ENCODE results near the gene PSMB2. TPM values are rescaled to one million over a fixed set of nuclear protein-coding genes. Genes with fewer than 3 reads are reported as not detected.

PSMB2 gene
- polyA plus RNA-seq, 1 donor, result 59.1 TPM

DNA sequence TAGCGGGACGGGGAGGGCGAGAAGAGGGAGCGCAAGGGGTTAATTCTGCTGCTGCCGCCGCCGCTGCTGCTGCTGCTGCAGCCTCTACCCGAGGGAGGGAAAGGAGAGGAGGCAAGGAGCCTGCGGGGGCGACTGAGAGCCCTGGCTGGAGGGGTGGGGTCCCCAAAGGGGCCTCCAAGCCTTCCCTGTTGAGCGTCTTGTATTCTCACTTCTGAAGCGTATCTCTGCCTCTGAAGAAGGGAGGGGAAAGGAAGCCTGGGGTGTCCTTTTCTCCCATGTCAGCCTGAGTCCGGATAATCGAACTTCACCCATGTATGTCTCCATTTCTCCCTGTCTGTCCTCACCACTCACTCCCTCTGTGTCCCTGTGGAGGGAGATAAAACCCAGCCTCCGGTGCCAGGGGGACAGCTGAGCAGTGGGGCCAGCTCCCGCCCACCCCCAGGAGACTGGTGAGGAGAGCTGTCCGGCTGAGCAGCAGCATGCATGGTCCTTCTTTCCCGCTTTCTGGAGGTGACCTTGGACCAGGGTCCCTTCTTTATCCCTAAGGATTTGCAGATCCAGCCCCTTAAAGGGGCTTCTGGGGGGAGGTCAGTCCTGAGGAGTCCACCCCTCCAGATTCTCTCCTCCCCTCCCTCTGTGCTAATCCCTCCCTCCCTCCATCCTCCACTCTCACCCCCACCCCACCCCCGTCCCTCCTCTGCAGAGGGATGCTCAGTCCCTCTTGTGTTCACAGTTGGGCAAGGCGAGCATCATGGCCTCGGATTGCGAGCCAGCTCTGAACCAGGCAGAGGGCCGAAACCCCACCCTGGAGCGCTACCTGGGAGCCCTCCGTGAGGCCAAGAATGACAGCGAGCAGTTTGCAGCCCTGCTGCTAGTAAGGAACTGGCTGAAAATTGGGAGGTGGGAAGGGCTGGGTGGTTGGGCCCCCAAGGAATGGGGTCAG lies 82.7 kb downstream of the PSMB2 start:
- H3K27ac ChIP-seq (ENCODE audit: low read length), result peak overlapping the region; percentile 90
- no CpG with 5 or more reads among the region's 26 CpGs for WGBS (ENCODE audit: insufficient coverage, low lambda C conversion rate)
- no peak for DNase-seq

DNA sequence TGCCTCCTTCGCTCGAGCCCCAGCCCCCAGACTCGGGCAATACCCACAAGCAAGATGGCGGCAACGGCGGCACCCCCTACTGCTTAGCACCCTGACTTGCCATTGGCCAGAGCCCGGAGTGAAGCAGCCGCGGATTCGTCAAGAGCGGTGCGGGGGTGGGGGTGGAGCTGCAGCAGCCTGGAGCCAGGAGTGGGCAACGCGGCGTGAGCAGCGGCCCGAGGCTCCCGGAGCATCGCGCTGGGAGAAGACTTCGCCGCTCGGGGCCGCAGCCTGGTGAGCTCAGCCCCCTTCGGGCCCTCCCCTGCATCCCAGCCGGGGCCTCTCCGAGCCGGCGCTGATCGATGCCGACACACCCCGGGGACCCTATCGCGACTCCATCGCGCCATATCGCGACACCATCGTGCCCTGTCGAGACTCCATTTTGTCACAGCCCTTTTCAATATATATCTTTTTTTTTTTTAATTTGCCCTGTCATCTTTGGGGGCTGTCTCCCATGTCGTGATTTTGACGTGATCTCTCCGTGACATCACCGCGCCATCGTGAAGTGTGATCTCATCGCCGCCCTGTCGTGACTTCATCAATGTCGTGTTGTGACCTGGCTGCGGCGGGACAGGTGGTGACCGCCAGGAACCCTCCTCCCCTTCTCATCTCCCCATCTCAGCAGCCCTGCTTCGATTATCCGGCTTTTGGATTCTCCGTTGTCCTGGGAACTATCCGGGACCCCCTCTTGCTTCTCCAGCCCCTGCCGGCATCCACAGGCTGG lies 83.5 kb downstream of the PSMB2 start, which contains the start of gene NCDN:
TSS of gene NCDN (plus strand) at position 189 of the 763 bp plus-strand sequence. CDS start at position 581, 392 bp downstream.
- Histone ChIP-seq H3K27ac (ENCODE audit: low read length) (peak within 1 kb of the TSS; percentile 90), H3K36me3 (ENCODE audit: control insufficient read depth, insufficient read depth, low read length) (peaks cover 19% of the 10 kb centered on the region), H3K4me3 (ENCODE audit: low read length) (peak within 1 kb of the TSS; percentile 68), H3K27me3 (ENCODE audit: control insufficient read depth, insufficient read depth, low read length) (no peaks in the 10 kb centered on the region), H3K4me1 (ENCODE audit: control insufficient read depth, insufficient read depth, low read length) (peaks cover 18% of the 10 kb centered on the region), H3K9me3 (ENCODE audit: control insufficient read depth, low read depth, low read length) (peaks cover 2% of the 10 kb centered on the region)
- WGBS (ENCODE audit: insufficient coverage, low lambda C conversion rate), result no CpG with 5 or more reads among the region's 58 CpGs
- DNase-seq, result peak; percentile 95 to 99

More for the DNA sequence above, 82.7 kb downstream of the PSMB2 start:
- Histone ChIP-seq H3K4me1 (ENCODE audit: control insufficient read depth, insufficient read depth, low read length) (peaks cover 18% of the 10 kb centered on the region), H3K27me3 (ENCODE audit: control insufficient read depth, insufficient read depth, low read length) (no peaks in the 10 kb centered on the region), H3K36me3 (ENCODE audit: control insufficient read depth, insufficient read depth, low read length) (peaks cover 18% of the 10 kb centered on the region), H3K4me3 (ENCODE audit: low read length) (peak overlapping the region; percentile 68), H3K9me3 (ENCODE audit: control insufficient read depth, low read depth, low read length) (peaks cover 2% of the 10 kb centered on the region)

DNA sequence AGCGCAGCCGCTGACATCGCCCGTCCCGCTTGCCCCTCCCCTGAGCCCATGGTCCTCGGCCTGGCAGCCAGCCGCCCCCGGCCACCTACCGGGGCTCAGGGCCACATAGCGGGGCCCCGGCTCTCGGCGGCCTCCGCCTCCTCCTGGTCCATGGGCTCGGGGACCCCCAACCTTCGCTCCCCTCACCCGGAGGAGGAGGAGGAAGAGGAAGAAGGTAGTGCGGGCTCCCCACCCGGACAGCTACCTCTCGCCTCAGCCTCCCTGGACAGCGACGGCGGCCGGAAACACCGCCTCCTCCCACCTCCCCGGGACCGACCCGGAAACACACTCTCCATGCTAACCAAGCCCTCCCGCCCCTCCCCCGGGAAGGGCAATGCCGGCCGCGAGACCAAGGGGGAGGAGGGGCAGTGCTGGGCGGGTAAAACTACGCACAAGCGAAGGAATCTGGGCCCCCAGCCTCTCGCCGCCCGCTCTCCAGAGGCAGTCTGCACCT lies 84.2 kb downstream of the PSMB2 start, which contains the start of gene KIAA0319L:
TSS of gene KIAA0319L (minus strand) at position 286 of the 493 bp plus-strand sequence. CDS start 2,912 bp downstream, outside the sequence.
- WGBS (ENCODE audit: insufficient coverage, low lambda C conversion rate), result no CpG with 5 or more reads among the region's 39 CpGs
- peak within 1 kb of the TSS; percentile 68 for H3K4me3 ChIP-seq (ENCODE audit: low read length)
- H3K4me1 ChIP-seq (ENCODE audit: control insufficient read depth, insufficient read depth, low read length), result peaks cover 18% of the 10 kb centered on the region

GRCh38 chr1:35556484-35557117 lies 84.7 kb downstream of the PSMB2 start:
- Histone ChIP-seq H3K27ac (ENCODE audit: low read length) (peak overlapping the region; percentile 90), H3K4me1 (ENCODE audit: control insufficient read depth, insufficient read depth, low read length) (peaks cover 18% of the 10 kb centered on the region), H3K27me3 (ENCODE audit: control insufficient read depth, insufficient read depth, low read length) (no peaks in the 10 kb centered on the region), H3K4me3 (ENCODE audit: low read length) (peak overlapping the region; percentile 68), H3K9me3 (ENCODE audit: control insufficient read depth, low read depth, low read length) (peaks cover 2% of the 10 kb centered on the region), H3K36me3 (ENCODE audit: control insufficient read depth, insufficient read depth, low read length) (peaks cover 24% of the 10 kb centered on the region)
- no peak for DNase-seq
- WGBS (ENCODE audit: insufficient coverage, low lambda C conversion rate), result 0% methylated on average over 1 of the region's 17 CpGs

More for the DNA sequence above, 84.2 kb downstream of the PSMB2 start, which contains the start of gene KIAA0319L:
- DNase-seq, result peak in 1 of 2 donors; percentile 37
- H3K27ac ChIP-seq (ENCODE audit: low read length), result peak within 1 kb of the TSS; percentile 90
- H3K9me3 ChIP-seq (ENCODE audit: control insufficient read depth, low read depth, low read length), result peaks cover 2% of the 10 kb centered on the region
- peaks cover 25% of the 10 kb centered on the region for H3K36me3 ChIP-seq (ENCODE audit: control insufficient read depth, insufficient read depth, low read length)
- H3K27me3 ChIP-seq (ENCODE audit: control insufficient read depth, insufficient read depth, low read length), result no peaks in the 10 kb centered on the region

DNA sequence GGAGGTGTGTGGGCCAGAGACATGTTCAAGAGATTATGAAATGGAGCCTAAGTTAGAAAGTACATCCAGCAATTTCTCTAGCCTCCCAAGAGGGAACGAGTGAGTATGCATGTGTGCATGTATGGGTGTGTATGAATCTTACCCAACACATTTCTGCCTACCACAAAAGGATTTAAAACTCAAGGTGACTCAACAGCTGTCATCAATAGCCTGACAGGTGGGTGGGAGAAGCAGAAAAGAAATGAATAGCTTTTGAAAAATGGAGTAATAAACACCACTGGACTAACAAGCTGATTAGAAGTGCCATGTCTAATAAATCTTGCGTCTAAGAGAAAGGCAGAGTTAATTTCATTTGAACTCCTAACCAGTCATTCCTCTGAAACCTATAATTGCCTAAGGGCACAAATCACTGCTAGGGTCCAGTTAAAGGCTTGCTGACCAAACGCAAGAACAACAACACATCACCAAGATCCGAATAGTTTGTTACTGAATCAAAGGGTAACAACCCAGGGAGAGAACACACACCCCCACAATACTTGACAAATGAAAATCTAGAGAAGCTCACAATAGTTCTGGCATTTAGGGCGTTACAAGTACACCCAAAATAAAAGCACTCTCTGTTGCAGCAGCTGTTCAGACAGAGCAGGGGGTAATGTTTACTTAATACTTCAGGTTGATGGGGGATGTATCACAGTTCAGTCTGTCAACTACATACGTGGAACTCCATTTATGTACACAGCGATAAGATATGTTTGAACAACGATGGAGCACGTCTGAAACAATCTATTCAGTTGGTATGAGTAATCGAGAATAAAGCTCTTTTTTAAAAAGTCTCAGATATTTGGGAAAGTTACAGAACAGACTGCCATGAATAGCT lies 85.5 kb downstream of the PSMB2 start:
- DNase-seq, result peak; percentile 38 to 73
- peaks cover 29% of the 10 kb centered on the region for H3K36me3 ChIP-seq (ENCODE audit: control insufficient read depth, insufficient read depth, low read length)
- H3K4me1 ChIP-seq (ENCODE audit: control insufficient read depth, insufficient read depth, low read length), result peaks cover 18% of the 10 kb centered on the region
- 20% methylated on average over 3 of the region's 10 CpGs for WGBS (ENCODE audit: insufficient coverage, low lambda C conversion rate)
- peak overlapping the region; percentile 68 for H3K4me3 ChIP-seq (ENCODE audit: low read length)
- H3K27ac ChIP-seq (ENCODE audit: low read length), result peak overlapping the region; percentile 90
- H3K27me3 ChIP-seq (ENCODE audit: control insufficient read depth, insufficient read depth, low read length), result no peaks in the 10 kb centered on the region
- peaks cover 2% of the 10 kb centered on the region for H3K9me3 ChIP-seq (ENCODE audit: control insufficient read depth, low read depth, low read length)

DNA sequence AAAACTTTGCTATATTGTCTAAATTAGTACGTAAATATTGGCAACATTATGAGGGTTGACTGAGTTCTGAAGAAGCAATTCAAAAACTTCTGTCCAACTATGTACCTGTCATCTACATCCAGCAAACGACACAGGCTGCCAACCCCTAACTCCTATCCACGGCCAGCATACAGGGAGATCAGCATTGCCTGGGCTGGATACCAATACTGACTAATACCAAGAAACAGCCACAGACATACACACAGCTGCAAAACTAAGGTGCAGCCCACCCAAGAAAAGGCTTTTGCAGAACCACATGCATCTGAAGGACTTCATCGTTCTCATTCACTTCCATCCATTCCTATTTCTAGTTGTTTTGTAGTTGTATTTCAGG lies 86.1 kb downstream of the PSMB2 start:
- Histone ChIP-seq H3K36me3 (ENCODE audit: control insufficient read depth, insufficient read depth, low read length) (peaks cover 33% of the 10 kb centered on the region), H3K4me1 (ENCODE audit: control insufficient read depth, insufficient read depth, low read length) (peaks cover 18% of the 10 kb centered on the region), H3K9me3 (ENCODE audit: control insufficient read depth, low read depth, low read length) (peaks cover 2% of the 10 kb centered on the region), H3K27me3 (ENCODE audit: control insufficient read depth, insufficient read depth, low read length) (no peaks in the 10 kb centered on the region), H3K27ac (ENCODE audit: low read length) (no peak overlapping the region), H3K4me3 (ENCODE audit: low read length) (no peak overlapping the region)
- DNase-seq, result no peak
- WGBS (ENCODE audit: insufficient coverage, low lambda C conversion rate), result no CpG with 5 or more reads among the region's 4 CpGs

DNA sequence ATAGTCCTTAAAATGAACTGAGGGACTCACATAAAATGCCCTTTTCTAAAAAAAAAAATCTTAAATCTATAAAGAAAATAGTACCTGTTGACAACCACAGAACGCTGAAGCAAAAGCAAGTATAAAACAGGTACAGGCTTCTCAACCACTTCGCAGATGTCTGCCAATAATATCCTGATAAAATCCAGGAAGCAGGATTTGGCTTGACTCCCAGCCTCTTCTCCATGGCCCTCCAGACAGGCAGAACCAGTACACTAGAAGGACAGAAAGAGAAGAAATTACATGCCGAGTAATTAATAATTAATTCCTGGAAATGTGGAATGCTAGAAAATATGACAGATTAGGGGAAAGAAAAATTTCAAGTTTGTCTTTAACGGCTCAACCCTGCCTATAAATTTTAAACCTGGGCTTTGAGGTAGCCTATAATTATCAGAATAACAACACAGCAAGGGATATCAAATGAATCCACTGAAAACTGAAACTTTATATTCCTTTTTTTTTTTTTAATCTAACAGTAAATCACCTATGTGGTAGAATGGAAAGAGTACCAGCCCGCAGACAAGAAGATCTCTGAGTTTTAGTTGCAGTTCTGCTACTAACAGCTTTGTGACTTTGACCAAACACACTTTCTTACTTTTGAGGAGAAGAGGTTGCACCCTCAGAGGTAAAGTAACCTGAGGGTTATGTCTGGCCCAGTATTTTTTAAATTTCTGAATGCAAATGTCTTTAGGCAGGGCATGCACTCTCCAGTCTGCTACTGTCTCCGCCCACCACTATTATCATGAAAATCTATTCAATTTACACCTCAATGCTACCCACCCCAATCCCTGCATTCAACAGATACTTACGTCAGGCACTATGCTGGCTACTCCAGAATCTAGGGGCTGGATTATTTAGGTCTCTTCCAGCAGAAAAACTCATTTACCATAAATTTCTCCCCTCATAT lies 86.8 kb downstream of the PSMB2 start:
- H3K27me3 ChIP-seq (ENCODE audit: control insufficient read depth, insufficient read depth, low read length), result no peaks in the 10 kb centered on the region
- H3K36me3 ChIP-seq (ENCODE audit: control insufficient read depth, insufficient read depth, low read length), result peaks cover 36% of the 10 kb centered on the region
- peaks cover 2% of the 10 kb centered on the region for H3K9me3 ChIP-seq (ENCODE audit: control insufficient read depth, low read depth, low read length)
- 20% methylated on average over 2 of the region's 7 CpGs for WGBS (ENCODE audit: insufficient coverage, low lambda C conversion rate)
- no peak for DNase-seq
- H3K27ac ChIP-seq (ENCODE audit: low read length), result no peak overlapping the region
- H3K4me1 ChIP-seq (ENCODE audit: control insufficient read depth, insufficient read depth, low read length), result peaks cover 18% of the 10 kb centered on the region
- no peak overlapping the region for H3K4me3 ChIP-seq (ENCODE audit: low read length)

- Histone ChIP-seq H3K4me1 (ENCODE audit: control insufficient read depth, insufficient read depth, low read length) (peaks cover 18% of the 10 kb centered on the region), H3K4me3 (ENCODE audit: low read length) (no peak overlapping the region), H3K36me3 (ENCODE audit: control insufficient read depth, insufficient read depth, low read length) (peaks cover 38% of the 10 kb centered on the region), H3K27ac (ENCODE audit: low read length) (no peak overlapping the region), H3K9me3 (ENCODE audit: control insufficient read depth, low read depth, low read length) (peaks cover 2% of the 10 kb centered on the region), H3K27me3 (ENCODE audit: control insufficient read depth, insufficient read depth, low read length) (no peaks in the 10 kb centered on the region)
- DNase-seq, result no peak
- WGBS (ENCODE audit: insufficient coverage, low lambda C conversion rate), result no CpG with 5 or more reads among the region's 2 CpGs
Measured at GRCh38 chr1:35553851-35554250, 87.5 kb downstream of the PSMB2 start.
